ENCODE results near the gene CDH4.

Gene CDH4

DNA sequence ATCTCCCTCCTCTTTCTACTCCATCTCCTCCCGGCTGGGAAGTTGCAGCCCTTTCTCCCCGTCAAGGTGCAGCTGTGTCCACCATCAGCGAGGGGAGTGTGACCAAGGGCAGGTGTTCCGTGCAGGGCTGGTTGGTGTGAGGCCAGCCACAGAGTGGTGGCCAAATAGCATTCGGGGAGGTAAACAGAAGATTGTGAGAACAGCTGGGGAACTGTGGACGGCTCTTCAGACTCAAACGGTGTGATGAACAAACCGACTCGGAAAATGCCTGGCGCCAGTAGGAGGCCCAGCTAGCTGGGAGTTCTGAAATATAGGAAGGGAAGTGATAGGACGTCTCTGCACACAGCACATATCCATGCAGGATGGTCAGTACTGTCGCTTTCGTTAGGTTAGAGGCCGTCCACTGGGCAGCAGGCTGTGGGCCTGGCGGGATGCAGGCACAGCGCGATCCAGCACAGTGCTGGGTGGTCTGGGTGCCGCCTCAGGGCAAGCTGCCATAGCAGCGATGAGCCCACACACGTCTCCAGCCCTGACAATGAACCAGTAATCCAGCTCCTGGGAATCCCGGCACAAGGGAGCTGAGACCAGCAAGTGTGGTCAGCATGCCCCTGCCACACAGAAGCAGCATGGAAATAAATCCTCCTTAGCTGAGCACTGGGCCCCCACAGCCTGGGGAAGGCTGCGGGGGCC, 555.6 kb downstream of the CDH4 start:
- no peak for DNase-seq (ENCODE audit: low read depth)

DNA sequence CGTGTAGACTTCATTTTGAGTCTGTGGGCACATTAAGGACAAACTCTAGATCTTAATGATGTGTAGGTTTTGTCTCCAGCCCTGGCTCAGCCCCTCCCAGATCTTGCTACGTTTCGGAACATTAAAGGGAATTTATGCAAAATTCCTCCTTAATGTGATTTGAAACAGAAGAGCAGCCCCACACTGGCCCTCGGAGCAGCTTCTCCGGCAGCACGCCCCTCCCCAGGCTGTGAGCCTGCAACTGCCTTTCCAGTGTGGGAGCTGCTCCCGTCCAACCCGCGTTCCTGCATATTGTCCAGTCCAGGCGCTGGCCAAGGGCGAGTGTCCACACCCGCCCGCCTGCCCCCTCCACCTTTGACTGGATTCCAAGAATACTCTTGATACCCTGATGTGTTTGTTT, 556.4 kb downstream of the CDH4 start:
- no peak for DNase-seq (ENCODE audit: low read depth)

DNA sequence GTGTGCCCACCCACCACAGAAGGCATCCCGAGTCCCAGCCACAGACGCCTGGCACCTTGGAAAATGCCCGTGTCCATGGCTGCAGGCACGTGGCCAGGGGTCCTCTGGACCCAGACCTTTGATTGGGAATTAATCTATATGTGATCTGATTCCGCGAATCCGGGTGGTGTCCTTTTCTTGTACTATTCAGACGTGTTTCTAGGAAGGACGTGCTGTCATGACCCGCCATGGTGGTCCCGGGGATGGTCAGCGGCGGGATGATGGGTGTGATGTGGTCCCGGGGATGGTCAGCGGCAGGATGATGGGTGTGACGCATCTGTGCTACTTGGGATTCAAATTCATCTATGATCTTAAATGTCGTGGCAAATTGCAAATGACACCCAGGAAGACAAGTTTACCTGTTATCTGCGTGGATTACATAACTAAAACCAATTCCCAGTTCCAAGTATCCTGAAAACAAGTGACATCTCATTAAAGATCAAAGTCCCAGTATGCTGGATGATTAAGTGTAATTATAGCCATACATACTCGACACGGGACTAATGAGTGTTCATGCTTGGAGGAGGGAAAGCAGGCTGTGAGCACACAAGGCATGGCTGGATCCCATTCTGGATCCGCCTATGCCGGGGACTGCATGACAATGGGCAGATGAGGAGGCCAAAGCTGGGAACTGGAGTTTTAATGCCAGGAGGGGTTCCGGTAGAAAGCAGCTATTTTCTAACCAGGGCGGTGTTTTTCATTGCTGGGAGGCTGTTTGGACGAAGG, 557.1 kb downstream of the CDH4 start:
- no peak for DNase-seq (ENCODE audit: low read depth)

DNA sequence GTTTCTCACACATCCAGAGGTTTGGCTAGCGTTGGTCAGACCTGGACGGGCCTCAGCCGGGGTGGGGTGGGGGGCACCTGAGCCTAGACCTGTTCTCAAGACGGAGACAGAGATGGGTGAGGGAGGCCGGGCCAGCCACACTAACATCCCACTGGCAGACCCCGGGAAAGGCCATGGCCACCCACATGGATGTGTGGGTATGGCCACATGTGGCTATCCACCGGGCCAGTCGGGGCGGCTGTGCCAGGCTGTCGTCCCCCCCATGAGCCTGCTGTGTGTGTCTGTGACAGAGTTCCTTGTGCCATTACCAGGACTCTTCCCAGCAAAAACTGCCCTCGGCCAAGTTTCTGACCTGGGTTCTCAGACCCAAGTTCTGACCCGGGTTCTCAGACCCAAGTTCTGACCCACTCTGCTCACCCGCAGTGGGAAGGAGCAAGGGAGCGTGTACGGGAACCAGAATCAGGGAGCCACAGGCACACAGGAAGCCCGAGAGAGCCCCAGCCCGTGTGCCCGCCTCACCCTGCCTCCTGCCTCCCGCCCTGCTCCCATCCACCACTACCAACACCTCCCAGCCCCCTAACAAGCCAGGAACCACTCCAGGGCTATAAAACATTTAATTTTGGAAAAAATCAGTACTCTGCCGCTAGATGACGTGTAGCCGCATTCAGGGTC, 558.1 kb downstream of the CDH4 start:
- no peak for DNase-seq (ENCODE audit: low read depth)

DNA sequence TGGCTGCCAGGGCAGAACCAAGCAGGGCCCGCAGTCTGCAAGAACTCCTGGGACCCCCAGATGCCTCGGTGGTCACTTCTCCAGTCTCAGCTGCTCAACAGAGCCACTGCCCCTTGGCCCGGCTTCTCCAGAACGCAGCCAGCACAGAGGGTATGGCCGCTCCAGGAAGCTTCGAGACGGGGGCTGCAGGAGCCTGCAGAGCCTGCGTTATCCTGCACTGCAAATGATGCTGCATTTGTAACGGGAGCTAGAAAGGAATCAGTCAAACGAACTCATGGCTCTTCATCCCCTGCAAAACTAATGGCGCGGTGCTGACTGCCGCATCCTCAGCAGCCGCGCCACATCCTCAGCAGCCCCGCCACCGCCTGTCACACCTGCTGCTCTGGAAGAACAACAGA, 558.7 kb downstream of the CDH4 start:
- no peak for DNase-seq (ENCODE audit: low read depth)

DNA sequence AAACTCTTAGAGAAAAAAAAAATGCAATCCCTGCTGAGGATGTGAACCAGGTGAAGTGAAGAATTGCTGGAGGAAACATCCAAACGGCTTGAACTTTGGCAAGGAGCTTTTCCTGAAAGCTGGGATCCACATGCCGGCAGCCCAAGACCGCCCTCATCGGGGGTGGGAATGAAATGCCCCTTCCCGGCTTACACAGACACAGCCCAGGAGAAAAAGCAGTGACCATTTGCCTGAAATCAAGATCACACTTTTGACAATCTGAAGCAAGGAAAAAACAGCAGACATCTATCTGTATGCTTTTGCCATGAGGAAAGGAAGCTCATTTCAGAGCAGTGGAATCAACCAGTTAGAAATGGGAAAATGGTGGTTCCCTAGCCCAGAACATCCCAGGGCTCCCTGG, 559.1 kb downstream of the CDH4 start:
- no peak for DNase-seq (ENCODE audit: low read depth)

DNA sequence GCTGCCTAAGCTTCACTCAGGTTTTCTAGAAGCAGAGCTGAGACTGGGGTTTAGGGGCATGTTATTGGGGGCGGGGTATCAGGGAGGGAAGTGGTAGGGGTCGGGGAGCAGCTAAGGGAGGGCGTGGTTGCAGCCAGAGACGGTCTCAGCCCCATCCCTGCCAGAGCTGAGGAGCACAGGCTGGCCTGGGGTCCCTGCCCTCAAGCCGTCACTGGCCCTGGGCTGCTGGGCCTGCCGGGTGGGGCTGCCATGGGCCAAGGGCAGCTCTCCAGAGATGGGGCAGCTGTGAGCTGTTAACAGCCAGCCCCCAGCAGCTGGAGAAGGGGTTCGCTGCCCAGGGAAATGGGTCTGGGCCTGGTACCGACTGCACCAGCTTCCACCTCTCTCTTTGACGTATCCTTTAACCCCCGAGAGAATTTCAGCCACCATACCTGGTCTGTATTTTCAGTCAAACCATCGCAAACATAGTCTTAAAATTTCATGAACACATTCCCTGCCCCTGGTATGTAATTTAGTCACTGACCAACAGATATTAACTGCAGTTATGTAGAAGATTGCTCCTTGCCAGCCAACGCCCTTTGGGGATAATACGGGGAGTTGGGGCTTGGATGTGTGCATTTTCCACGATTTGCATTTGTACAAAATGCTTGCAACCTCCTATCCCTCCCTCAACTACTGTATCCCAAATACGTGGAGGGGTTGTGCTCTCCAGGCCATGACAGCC, 560.2 kb downstream of the CDH4 start:
- no peak for DNase-seq (ENCODE audit: low read depth)

DNA sequence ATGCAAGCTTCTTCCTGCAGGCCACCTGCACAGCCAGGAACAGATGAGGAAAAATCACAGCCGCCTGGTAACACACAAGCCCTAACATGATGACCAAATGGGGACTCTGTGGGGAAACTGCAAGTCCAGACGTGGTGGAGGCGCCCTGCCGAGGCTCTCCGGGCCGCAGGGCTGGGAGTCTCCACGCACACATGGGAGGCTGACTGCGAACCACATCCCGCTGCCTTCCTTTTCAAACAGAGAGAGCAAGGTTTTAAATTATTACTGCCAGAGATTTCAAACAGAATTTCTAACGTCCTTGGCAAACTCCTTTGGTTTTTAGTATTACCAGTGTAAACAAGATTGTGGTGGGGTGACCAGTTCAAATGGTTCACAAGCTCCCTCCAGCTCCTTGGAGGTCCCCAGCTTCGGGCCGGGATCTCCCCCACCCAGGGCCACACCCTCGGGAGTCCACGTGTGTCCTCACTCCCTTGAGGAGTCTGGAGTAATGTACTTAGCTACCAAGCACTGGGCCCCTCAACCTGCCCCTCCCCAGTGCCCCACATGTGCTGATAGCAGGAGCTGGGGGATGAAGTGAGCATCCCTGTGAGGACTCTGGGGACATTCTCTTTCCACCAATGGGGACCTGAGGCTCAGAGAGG, 560.9 kb downstream of the CDH4 start:
- no peak for DNase-seq (ENCODE audit: low read depth)

DNA sequence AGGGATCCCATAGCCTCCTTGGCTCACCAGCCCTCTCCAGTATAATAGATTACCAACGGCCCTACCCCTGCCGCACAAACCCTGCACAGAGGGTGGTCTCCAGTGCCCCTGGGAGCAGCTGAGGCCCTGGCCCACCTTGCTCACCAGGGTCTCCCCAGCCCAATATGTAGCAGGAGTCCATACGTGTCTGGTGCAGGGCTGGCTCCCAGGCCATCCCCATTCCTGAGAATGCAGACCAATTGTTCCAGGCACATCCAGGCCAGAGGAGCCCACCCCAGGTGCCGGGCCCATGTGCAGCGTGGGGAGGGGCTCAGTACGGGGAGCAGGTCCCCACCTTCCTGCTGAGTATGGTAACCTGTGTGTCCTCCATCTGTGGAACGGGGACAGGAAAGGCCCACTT, 561.7 kb downstream of the CDH4 start:
- DNase-seq (ENCODE audit: low read depth), result no peak

DNA sequence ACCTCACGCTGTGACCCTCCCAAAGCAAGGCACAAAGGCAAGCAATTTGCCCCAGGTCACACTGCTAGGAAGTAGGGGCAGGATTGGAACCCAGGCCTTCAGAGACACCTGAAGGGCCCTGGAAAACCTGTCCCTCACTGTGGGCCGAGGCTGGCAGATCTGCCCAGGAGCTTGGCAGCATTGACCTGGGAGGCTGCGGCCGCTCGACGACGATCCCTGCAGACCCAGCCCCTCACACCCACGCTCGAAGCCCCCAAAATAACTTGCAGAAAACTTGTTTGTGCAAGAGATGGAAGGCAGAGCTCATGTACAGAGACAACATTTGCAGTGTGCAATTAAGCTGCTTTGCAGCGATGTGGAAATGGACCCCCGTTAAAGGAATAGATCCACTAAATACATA, 562.2 kb downstream of the CDH4 start:
- no peak for DNase-seq (ENCODE audit: low read depth)

DNA sequence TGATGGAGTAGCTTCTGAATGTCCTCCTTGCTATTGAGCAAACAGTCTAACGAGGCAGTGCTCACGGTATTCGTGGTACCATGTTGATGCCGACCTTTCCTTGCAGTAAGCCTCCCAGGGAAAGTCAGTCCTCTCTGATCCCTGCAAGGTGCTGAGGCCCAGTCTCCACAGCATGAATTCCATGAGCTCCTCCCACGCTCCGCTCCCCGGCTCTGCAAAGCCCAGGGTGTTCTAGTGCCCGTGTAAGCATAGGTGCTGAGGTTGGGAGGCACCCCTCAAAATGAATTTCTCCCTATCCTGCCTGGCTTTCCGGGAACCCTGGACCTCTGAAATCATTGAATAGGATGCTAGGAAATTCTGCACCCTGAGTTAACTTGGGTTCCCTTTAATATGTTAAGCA, 562.7 kb downstream of the CDH4 start:
- no peak for DNase-seq (ENCODE audit: low read depth)

DNA sequence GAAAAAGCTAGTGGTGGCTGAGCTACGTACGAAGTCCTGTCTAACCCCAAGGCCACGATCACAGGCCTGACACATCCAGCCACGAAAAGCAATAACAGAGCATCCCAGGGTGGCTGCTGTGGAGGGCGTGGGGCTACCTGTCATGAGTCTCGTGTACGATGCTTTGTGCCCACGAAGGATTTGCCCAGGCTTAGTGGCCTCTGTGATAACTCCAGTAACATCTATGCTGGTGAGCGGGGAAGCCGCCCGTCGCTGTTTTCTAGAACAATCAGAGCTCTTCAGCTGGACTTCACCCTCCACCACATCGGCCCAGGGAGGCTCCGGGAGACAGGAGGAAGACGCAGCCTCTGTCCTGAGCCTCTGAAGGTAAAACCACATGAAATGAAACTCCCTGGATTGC, 563.1 kb downstream of the CDH4 start:
- DNase-seq (ENCODE audit: low read depth), result no peak

DNA sequence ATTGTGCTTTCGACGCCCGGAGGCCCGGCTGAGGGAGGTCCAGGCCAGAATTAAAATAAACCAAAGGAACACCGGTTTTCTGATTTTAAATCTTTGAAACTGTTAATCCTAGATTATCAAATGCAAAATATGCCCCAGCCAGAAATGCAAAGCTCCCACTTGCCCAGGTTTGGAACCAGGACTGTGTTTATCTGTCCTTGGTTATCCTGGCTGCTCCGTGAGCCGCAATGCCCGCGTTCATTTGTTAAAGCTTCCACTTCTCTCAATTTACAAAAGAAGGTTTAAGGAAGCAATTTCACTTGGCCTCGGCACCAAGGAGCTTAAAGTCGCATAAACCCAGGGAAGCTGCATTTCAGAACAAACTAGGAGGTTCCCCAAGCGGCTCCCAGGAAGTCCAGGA, 563.6 kb downstream of the CDH4 start:
- no peak for DNase-seq (ENCODE audit: low read depth)

DNA sequence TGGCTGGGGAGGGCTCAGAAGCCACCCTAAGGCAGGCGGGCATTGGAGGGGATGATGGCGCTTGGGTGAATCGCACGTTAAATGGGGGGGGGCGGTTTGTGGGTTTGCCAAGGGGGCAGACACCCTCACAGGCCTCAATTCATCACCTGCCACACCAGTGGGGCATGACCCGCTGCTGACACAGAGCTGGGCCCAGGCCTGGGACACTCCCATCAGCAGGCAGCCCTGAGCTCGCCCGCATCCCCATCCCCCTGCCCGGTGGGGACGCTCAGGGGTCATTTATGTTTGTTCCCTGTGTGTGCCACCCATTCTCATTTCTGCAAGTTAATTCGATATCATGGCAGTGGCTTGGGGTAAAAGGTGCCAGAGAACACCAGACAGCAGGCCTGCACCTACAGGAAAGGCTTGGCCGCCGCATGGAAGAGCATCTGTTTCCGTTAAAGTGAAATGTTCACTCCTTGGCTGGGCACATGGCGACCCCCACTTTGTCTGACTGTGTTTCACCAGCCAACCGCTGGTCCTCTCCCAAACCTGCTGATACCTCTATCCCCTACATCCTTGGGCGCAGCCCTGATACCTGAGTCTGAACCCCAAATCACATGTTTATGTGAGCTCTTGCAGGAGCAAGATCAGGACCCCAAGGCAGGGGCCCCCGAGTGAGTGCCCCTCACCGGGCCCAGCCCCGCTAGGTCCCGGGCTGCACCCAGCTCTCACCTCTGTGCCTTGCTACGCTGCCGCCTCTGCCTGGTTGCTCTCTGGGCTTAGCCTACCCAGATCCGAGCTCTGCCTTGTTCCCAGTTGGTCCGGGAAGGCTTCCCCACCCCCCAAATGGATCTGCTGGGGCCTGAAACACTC, 564.8 kb downstream of the CDH4 start:
- DNase-seq (ENCODE audit: low read depth), result no peak

DNA sequence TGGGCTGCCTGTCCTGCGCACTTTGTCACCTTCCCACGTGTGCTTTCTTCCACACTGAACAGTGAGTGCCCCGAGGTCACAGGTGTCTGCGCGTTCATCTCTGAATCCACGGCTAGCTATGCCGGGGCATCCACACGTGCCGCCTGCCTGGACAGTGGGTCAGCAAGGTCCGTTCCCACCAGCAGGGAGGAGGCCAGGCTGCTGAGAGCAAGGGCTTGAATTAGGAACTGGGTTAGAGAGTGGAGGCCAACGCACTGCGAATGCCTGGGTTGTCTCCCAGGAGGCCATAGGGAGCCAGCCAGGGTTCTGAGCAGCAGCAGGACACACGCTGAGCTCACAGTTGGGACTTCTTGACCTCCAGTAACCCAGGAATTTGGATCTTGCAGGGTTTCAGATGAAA, 565.5 kb downstream of the CDH4 start:
- DNase-seq (ENCODE audit: low read depth), result no peak

DNA sequence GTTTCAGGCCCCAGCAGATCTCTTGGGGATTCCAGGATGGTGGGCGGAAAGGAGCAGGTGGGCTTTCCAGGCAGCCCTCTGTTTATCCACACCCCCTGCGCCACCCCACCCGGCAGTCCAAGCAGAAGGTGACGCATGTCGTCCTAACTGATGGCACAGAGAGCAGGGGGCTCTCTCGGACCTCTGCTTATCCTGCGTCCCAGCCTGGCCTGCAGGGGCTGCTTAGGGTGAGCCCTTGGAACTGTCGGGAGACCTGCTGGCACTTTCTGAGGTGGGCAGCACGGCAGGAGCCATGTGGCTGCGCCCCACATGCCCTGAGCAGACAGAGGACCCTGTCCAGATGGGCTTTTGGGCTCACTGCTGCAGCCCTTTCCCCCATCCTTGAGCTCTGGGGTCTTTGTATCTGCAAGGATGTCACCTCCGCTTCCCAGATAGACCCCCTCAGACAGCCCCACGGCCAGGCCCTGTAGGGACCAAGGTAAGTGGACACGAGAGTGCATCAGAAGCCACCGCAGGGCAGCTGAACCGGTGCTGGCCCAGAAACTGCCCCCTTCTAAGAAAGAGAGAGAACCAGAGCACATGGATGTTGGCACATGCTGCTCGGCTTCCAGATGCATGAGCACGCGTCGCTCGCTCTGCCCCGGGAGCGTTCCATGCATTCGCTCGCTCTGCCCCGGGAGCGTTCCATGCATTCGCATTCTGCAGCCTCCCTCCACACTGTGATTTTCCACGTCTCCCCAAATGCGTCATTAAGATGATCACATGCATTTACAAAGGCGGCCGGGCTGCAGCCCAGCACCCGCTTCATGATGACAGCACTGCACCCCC, 566.9 kb downstream of the CDH4 start:
- no peak for DNase-seq (ENCODE audit: low read depth)

DNA sequence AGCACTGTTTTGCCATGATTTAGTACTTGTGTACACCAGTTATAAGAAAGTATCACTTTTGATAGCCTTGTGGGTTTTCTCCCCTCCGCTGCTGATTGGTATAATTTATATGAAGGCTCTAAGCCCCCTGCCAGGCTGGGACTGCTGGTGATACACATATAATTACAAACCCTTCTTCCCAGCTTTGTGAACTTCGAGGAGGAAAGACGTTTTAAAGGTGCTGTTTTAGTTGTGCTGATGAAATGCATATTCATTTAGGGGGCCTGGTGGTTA, 567.4 kb downstream of the CDH4 start:
- no peak for DNase-seq (ENCODE audit: low read depth)

DNA sequence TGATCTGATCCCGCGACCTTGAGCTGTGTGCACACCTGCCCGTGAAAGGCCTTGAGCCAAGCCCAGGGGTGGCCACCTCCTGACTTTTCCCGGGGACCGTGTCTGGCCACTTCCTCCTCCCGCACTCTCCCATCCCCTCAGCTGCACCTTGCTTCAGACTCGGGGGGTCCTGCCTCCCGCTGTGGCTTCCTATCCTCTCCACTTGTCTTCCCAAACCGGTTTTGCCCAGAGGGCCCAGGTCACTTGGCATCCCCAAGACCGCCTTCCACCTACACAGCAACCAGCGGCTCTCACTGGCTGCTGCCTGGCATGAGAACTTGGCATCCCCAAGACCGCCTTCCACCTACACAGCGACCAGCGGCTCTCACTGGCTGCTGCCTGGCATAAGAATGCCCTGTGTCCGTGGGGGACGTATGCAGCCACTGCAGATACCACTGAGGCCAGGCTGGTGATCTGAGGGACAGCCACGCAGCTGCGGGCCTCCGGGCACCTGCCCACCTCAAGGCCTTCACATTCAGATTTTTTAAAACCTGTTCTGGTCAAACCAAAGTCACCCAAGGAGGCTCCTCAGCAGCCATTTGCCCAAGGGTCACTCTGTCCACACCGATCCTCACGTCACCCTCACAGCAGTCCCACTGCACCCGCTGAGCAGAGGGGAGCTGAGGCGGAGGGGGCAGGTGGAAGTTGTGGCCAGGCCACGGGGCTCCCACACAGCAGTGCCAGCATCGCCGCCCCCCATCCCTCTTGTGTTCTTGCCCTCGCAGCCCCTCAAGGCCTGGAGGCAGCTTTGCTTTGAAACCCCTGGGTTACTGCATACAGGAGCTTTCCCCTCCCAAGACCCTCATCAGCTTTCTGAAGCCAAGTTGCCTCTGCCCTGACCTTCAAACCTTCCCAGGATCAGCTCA, 568.1 kb downstream of the CDH4 start:
- DNase-seq (ENCODE audit: low read depth), result no peak

DNA sequence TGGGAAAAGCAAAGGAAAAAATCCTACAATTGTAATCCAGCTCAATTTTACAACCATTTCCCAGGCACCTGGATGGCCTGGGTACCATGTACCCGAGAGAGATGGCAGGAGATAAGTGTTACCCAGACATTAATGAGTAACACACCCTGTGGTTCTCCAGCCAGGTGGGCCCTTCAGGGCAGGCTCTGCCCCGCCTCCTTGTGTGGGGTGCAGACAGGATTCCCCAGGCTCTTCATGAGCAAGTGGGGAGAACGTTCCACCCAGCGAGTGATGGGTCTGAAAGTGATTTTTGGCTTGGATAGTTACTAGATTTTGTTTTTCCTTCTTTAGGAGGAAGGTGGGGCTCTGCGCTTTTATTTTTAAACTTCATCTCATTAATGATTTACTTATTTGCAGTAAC, 569.7 kb downstream of the CDH4 start:
- no peak for DNase-seq (ENCODE audit: low read depth)

DNA sequence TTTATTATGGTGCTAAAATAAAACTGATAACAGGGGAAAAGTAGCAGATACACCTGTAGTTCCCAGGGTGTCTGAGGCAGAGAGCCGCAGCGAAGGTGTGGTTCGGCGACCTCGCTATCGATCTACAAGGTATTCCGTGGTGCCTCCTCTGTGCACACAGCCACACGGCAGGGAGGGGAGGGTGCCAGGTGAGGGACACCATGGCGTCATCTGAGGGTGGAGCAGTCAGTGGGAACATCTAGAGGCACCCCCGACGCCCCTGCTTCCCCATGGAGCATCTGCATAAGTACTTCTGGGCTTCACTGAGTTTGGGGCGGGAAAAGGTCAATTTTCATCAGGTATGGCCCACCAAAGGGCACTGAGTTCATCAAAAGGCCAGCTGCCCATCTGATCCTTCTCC, 570.3 kb downstream of the CDH4 start:
- DNase-seq (ENCODE audit: low read depth), result no peak
